GM18909 (cell line): ENCODE results near the gene TFAP2D.

Experiments used
- ATAC-seq: cut with Tn5 transposase; IDR thresholded peaks from one replicate; pipeline ENCODE4 v1.9.1; 2021; ENCODE audit warnings: mild to moderate bottlenecking; ENCODE audit not compliant: unreplicated experiment, poor library complexity

The TFAP2D gene

DNA sequence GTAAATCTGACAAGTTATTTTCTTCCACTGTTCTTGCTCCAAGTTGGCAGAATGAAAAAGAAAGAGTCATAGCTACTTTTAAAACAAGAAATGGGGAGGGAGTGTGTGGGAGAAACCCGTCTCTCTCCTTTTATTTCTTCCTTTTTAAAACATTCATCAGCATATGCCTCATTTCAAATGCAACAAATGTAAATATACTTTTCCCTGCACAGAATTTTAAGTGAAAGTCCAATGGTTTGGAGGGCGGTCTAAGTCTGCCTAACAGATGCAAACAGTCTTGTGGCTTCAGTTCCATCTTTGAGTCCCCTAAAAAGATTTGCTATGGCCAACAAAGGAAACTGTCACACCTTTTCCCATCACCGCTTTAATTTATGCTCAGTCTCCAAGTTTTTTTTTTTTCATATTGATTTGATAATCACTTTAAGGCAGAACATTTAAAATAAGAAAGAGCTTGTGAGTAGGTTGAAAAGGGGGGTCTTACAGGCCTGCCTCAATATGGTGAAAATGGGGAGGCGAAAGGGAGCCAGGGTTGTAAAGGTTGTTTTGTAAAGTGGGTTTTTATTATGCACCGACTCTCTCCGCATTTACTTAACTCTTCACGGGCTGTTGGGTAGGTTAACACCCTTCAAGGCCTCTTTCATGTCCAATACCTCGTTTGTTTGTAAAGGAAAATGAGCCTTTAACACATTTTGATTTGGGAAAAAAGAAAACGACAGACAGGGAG, 4.6 kb downstream of the TFAP2D start:
- ATAC-seq, result no peak

DNA sequence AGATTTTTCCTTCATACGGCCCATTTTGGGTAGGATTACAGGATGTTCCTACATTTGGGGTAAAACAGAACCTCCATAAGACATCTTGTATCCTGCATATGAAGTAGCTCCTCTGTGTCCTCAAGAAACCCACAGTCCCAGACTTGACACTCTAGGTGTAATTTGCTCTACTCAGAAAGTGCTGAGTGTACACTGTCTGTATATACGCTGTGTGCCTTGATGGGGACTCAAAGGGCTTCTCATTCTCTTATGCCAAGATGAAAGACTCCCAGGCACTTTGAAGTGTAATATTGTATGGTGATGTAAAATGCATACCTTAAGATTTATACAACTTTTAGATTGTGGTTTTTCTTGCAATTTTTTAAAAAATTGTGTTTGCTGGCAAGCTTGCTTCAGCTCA, 5.2 kb downstream of the TFAP2D start:
- ATAC-seq, result no peak

GRCh38 chr6:50720623-50721022, 7.3 kb downstream of the TFAP2D start:
- ATAC-seq, result no peak

GRCh38 chr6:50721978-50722377, 8.7 kb downstream of the TFAP2D start:
- ATAC-seq, result no peak

DNA sequence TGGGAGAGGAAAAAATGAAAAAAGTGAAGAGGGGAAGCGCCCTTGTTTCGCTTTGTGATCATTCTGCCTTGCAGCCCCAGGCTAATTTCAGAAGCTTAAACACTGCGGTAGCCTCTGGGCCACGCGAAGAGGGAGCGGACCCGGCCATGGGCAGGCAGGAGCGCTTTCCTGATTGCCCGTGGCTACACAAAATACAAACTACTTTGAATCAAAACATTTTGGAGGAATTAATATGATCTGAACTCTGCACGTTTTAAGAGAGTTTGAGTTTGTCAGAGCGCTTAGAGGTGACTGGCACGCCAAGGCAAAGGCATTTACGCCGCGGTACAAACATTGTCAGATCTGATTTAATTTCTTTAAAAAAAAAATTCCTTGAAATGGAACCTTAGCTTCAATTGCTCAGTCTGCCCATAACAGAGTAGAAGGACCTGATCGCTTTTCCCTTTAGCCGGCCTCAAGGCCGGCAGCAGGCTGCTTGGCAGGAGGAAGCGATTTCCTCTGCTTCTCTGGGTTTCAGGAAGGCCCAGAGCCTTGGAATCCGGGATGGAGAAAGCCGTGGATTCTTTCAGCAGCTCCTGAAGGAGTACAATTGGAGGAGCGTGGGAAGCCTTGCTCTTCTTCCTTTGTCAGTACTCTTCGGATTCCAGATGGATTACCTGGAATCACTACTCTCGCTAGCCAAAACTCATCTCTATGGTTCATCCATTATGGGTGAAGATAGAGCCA, 9.7 kb downstream of the TFAP2D start:
- ATAC-seq, result no peak

DNA sequence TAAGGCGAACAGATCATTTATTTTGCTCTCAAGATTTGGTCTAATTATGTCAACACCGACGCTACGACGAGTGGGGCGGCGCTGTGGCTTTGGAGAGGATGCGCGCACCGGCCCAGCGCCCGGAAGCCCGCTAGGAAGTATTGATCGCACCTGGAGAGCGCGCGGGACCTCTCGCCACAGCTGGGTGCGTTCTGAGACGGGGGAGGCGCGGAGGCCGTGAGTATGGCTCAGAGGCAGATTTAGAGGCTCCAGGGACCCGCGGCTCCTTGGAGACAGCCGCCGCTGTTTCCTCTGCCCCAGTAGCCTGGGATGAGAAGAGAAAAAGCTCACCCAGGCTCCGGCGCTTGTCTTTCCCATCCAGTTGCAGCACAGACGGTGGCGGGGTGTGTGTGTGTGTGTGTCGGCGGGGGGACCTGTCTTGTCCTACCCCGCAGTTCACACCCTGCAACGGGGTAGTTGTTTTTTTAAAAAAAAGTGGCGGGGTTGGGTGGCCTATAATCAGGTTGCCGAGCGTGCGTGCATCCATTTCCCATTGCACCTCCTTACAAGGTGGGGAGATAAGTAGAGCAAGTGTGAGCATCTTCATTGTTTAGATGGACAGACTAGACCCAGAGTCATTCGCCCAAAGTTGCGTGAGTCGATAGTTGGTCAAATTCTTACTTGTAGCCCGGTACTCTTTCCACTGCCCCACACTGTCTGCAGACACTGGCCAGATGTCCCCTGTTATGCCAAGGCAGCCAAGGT, 11.2 kb downstream of the TFAP2D start:
- no peak for ATAC-seq

- ATAC-seq, result no peak
These were observed 21.2 kb downstream of the TFAP2D start for GRCh38 chr6:50734488-50734887.

DNA sequence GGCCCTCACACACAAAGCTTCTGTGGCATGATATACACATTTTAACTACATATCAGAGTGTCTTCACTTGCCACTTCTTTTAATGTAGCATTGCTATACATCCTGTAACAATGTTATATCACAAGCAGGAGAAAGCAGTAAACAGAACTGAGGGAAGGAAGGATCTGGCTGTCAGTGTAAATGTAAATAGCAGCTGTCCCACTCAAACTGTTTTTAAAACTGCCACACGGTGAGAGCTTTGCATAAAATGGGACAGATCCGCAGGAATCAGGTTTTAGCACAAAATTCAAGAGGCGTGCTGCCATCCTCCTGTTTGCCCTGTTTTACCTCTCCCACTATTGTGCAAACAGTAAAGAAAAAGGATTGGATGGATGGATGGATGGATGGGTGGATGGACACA, 28.8 kb downstream of the TFAP2D start:
- ATAC-seq, result no peak

DNA sequence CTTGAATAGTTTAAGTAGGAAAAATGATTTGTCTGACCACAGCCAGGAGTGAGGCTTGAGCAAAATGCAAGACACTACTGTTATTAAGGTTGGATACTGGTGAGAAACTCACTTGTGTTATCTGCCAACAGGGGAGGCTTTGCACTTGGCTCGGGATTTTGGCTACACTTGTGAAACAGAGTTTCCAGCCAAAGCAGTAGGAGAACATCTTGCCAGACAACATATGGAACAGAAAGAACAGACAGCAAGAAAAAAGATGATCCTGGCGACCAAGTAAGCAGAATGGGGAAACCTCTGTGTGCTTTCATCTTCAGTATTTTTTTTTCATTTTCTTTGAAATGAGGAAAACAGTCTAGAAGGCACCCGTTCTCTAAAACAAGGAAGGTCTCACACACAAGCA, 31.6 kb downstream of the TFAP2D start:
- no peak for ATAC-seq

DNA sequence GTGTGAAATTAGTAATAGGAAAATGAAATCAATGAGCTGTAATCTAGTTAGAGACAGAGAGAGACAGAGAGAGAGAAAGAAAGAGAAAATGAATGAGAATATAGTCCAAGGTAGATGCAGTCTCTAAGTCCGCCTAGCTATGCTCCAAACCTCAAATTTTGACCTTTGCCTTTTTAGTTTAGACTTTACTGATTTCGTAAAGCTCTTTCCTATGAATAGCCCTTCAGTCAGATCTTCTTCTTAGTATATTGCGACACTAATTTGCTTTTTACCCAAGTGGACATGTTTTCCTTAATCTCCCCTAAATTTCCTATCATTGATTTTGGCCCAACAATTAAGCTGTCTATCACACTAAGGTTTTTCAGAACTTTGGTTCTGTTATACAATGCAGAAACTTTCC, 49.5 kb downstream of the TFAP2D start:
- no peak for ATAC-seq

DNA sequence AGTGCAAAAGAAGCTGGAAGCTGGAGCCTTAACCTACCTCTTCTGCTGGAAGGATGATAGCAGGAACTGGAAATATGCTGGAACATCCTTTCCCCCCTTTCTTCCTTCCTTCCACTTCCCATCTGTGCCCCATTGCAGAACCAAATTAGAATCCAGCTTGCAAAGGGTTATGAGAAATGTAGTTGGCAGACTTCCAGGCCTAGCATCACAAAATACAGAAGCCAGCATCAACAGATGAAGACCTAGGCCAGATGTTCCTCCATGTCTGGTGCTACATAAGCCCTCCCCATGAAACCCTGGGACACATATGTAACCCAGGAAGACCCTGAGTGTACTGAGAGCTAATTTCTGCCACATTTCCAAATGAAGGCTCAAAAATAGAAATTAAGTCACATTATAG, 65.4 kb downstream of the TFAP2D start:
- no peak for ATAC-seq

- no peak for ATAC-seq
These were observed 67.1 kb downstream of the TFAP2D start for GRCh38 chr6:50780382-50780781.

DNA sequence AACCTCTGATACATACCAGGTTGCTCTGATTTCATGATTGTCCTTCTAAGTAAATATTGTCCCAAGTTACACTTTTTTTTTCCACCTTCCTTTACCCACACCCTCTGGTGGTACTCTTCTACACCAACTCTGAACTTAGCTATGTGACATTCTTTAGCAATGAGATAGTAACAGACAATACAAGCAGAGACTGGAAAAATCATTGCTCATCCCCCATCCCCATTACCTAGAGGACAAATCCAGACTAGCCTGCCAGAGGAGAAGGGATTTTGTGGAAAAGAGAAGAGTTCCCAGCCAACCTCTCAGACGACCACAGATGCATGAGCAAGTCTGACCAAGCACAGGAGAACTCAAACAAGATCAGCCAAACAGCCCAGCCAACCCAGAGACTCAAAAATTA, 72.6 kb downstream of the TFAP2D start:
- ATAC-seq, result no peak

DNA sequence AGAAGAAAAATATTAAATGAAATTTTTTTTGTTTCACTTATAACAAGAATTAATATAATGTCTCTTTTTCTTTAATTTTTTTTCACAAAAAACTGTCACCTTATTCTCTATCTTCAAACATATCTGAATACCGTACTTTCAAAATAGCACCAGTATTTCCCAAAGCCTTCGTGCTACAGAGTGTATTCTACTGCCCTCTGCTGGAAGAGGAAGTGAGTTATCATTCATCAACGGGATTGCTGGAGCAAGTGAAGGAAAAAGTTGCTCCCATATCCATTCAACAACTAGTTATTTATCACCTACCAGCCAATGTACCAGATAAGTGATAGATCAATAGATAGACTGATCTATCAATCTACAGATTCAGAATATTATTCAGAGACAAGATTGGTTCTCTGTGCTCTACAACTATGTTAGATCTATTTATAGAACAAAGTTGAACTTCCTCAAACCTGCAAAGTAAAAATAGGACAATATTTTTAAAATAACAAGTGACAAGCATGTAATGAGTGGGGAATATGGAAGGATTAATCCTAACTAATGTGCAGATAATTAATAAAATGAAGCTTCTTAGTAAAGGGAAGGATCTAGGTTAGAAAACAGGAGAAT, 78.7 kb downstream of the TFAP2D start:
- ATAC-seq, result peak; percentile 91

DNA sequence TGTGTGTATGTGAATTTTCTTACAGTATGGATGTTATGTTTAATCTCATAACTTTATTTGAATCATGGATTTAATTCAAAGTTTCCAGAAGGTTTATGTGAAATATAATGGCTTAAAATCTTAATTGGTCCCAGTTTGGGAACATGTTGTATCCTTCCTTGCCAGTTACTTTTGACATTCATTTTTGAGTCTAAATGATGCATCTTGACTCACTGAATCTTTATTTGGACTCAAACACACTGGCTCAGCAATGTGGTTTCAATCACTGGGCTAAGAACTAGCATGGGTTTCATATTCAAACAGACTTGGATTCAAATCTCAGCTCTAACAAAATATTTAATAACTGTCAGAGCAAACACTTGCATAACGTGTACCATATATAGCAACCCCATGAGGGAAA, 79.4 kb downstream of the TFAP2D start:
- no peak for ATAC-seq

- no peak for ATAC-seq
These were observed 82.2 kb downstream of the TFAP2D start for GRCh38 chr6:50795574-50795973.

DNA sequence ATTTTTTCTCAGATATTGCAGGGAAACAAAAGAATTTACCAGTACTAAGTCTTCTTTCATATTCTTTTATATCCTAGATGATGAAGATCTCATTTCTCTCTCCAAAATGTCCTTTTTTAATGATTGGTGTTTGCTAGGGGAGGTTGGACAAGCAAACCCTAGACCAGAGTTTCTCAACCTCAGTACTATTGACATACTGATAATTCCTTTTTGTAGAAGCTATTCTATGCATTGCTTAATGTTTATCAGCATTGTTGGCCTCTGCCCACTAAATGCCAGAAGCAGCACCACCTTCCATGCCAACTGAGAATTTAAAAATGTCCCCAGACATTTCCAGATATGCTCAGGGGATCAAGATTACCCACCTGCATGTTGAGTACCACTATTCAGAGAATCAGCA, 91.0 kb downstream of the TFAP2D start:
- ATAC-seq, result no peak

GRCh38 chr6:50807035-50807434, 93.7 kb downstream of the TFAP2D start:
- ATAC-seq, result no peak

GRCh38 chr6:50815436-50816114, 102.2 kb downstream of the TFAP2D start:
- peak; percentile 48 for ATAC-seq

DNA sequence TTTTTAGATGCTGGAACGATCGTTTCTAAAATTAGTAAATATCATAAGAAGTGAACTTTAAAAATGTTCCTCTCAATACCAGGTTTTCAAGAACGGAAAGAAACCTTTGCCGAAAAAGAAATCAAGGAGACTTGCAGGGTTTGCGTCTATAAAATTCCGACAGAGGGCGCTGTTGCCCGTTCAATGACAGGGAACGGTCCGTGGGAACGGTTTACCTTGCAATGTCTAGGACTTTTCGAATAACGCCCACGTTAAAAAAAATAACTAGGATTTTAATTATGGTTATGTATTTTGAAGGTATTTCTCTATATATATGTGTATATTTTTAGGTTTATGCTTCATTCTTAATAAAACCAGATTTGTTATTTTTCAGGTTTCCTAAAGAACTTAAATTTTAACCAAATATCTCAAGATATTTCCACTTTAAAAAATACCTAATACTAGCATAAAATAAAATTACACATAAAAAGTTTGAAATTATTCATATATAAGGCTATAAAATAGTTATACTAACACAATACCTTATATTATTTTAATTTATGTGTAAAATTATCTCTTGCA, 102.9 kb downstream of the TFAP2D start:
- ATAC-seq, result peak; percentile 87
